OCI-LY7 (cell line): ENCODE results near the gene RHOXF2B. TPM values are rescaled to one million over a fixed set of nuclear protein-coding genes. Genes with fewer than 3 reads are reported as not detected.
"Not testable (repeated sequence)": the region's sequence is repeated elsewhere in the genome, so short reads cannot be mapped to it uniquely, and the experiment has no call there.

Source experiments
- BruUV-seq: library from RNA; stranded (reverse); fragments of 400-500 nt; replicated peaks from 2 replicates; lab custom pipeline; 2021; lab: Mats Ljungman, UMichigan
- CTCF ChIA-PET: fragments of 300-600 bp; sonication (Branson Sonifier 250); formaldehyde crosslinking; loops from one replicate; lab custom pipeline; 2022; ENCODE audit warnings: antibody characterized with exemption; ENCODE audit not compliant: unreplicated experiment; lab: Charles Lee
- POLR2A ChIA-PET: fragments of 300-600 bp; sonication (Branson Sonifier 250); formaldehyde crosslinking; loops from one replicate; lab custom pipeline; 2022; ENCODE audit warnings: antibody characterized with exemption; lab: Charles Lee
- DNase-seq: peaks from one replicate; pipeline ENCODE4 v3.0.0-alpha.2; 2015; ENCODE audit warnings: low spot score
- H2AFZ ChIP-seq: fragments of 200-600 bp; sonication (generic), shearing (Covaris generic); 2 replicates; pipeline ENCODE4 v1.6.1; 2014; ENCODE audit warnings: mild to moderate bottlenecking, antibody characterized with exemption, low read length, moderate library complexity
- H3K27ac ChIP-seq: fragments of 200-600 bp; sonication (generic); 2 replicates; pipeline ENCODE4 v1.5.1; 2014; ENCODE audit warnings: mixed run types, low read depth, mild to moderate bottlenecking, moderate library complexity, low read length, inconsistent platforms; ENCODE audit not compliant: poor library complexity, severe bottlenecking
- H3K36me3 ChIP-seq: fragments of 200-600 bp; sonication (generic); 2 replicates; pipeline ENCODE4 v1.6.1; 2014; ENCODE audit warnings: mild to moderate bottlenecking, antibody characterized with exemption, low read length, moderate library complexity, mixed read lengths; ENCODE audit not compliant: insufficient read depth
- H3K4me1 ChIP-seq: fragments of 200-600 bp; sonication (generic); 2 replicates; pipeline ENCODE4 v1.5.1; 2014; ENCODE audit warnings: mild to moderate bottlenecking, low read length; ENCODE audit not compliant: insufficient read depth, poor library complexity, severe bottlenecking
- H3K4me2 ChIP-seq: fragments of 200-600 bp; sonication (generic); 2 replicates; pipeline ENCODE4 v1.6.1; 2014; ENCODE audit warnings: mild to moderate bottlenecking, low read length
- H3K4me3 ChIP-seq: fragments of 200-600 bp; sonication (generic); 2 replicates; pipeline ENCODE4 v1.5.1; 2014; ENCODE audit warnings: mild to moderate bottlenecking, low read depth, low read length; ENCODE audit not compliant: poor library complexity, severe bottlenecking
- H3K79me2 ChIP-seq: fragments of 200-600 bp; sonication (generic); 2 replicates; pipeline ENCODE4 v1.6.1; 2016; ENCODE audit warnings: low read depth, mild to moderate bottlenecking, low read length, moderate library complexity, mixed read lengths; ENCODE audit not compliant: insufficient read depth
- H3K9me2 ChIP-seq: fragments of 200-600 bp; sonication (generic); 2 replicates; pipeline ENCODE4 v1.6.1; 2016; ENCODE audit warnings: mild to moderate bottlenecking, low read length, mixed read lengths; ENCODE audit not compliant: insufficient read depth
- H3K9me3 ChIP-seq: fragments of 200-600 bp; sonication (generic); 2 replicates; pipeline ENCODE4 v1.6.1; 2014; ENCODE audit warnings: mild to moderate bottlenecking, mixed run types, low read length, mixed read lengths
- H4K20me1 ChIP-seq: fragments of 200-600 bp; sonication (generic); 2 replicates; pipeline ENCODE4 v1.6.1; 2014; ENCODE audit warnings: mild to moderate bottlenecking, antibody characterized with exemption, low read length, moderate library complexity, mixed read lengths; ENCODE audit not compliant: insufficient read depth
- intact Hi-C: fragments of 100-400 bp; cut with micrococcal nuclease; formaldehyde crosslinking; loops from one replicate; pipeline ENCODE4 v1.10.0; 2022; ENCODE audit not compliant: unreplicated experiment
- total RNA-seq, 2 experiments: library from RNA; depleted of rRNA in 1 of 2; stranded (reverse); fragments of >200 nt in 1 of 2; shearing (Covaris generic) in 1 of 2; gene quantifications; 2 replicates each; pipeline ENCODE4 v1.2.3, GENCODE V29; 2014 to 2022

Gene RHOXF2B
- total RNA-seq, 2 experiments from 2014 or later = not detected

- H3K79me2 ChIP-seq, H2AFZ ChIP-seq, H4K20me1 ChIP-seq, H3K4me1 ChIP-seq, BruUV-seq, H3K9me2 ChIP-seq, POLR2A ChIA-PET, CTCF ChIA-PET, H3K4me3 ChIP-seq, H3K9me3 ChIP-seq, DNase-seq, intact Hi-C loops, H3K4me2 ChIP-seq, H3K36me3 ChIP-seq, H3K27ac ChIP-seq: not testable (repeated sequence)
Measured at GRCh38 chrX:120042712-120043111, 34.8 kb downstream of the RHOXF2B start.

GRCh38 chrX:120042247-120042646 is 35.2 kb downstream of the RHOXF2B start:
- H3K9me2 ChIP-seq, H3K36me3 ChIP-seq, DNase-seq, H3K4me1 ChIP-seq, H2AFZ ChIP-seq, H3K4me2 ChIP-seq, H3K27ac ChIP-seq, BruUV-seq, H4K20me1 ChIP-seq, POLR2A ChIA-PET, H3K9me3 ChIP-seq, H3K79me2 ChIP-seq, H3K4me3 ChIP-seq, intact Hi-C loops, CTCF ChIA-PET: not testable (repeated sequence)

- CTCF ChIA-PET, DNase-seq, BruUV-seq: not testable (repeated sequence)
Measured at GRCh38 chrX:120040176-120040575, 37.3 kb downstream of the RHOXF2B start.

GRCh38 chrX:120039087-120039733 is 38.3 kb downstream of the RHOXF2B start:
- H3K9me3 ChIP-seq, POLR2A ChIA-PET, CTCF ChIA-PET, H3K79me2 ChIP-seq, H3K9me2 ChIP-seq, H3K4me3 ChIP-seq, DNase-seq, H3K36me3 ChIP-seq, H4K20me1 ChIP-seq, H2AFZ ChIP-seq, BruUV-seq, H3K27ac ChIP-seq, H3K4me2 ChIP-seq: not testable (repeated sequence)
- intact Hi-C loops = loop anchor here (10.0 kb wide), 1 partner anchor 54 kb away; no protein-coding TSS in a partner anchor
- H3K4me1 ChIP-seq = peaks cover 36% of the 10 kb centered on the region

More at GRCh38 chrX:120040176-120040575, 37.3 kb downstream of the RHOXF2B start:
- H3K9me2 ChIP-seq, H2AFZ ChIP-seq, H3K79me2 ChIP-seq, H3K4me3 ChIP-seq, POLR2A ChIA-PET, H3K36me3 ChIP-seq, H3K9me3 ChIP-seq, intact Hi-C loops, H4K20me1 ChIP-seq, H3K4me2 ChIP-seq, H3K27ac ChIP-seq: not testable (repeated sequence)
- H3K4me1 ChIP-seq = peaks cover 26% of the 10 kb centered on the region
